ENCODE data around the gene RNF151. TPM values are rescaled to one million over a fixed set of nuclear protein-coding genes. Genes with fewer than 3 reads are reported as not detected.
A peak's percentile ranks its signal among the peaks of the same experiment; 100 is the strongest.
"Not testable (repeated sequence)": the region's sequence is repeated elsewhere in the genome, so short reads cannot be mapped to it uniquely, and the experiment has no call there.

The RNF151 gene
- total RNA-seq, 1 donor from 2014 or later, result not detected

- Histone ChIP-seq H3K9me3 (no peaks in the 10 kb centered on the region), H3K27me3 (no peaks in the 10 kb centered on the region), H3K4me3 (no peak overlapping the region), H3K27ac (no peak overlapping the region), H3K36me3 (peaks cover 0 to 31% of the 10 kb centered on the region in 2 donors), H3K4me1 (peaks cover 26% of the 10 kb centered on the region)
- DNase-seq (ENCODE audit: extremely low spot score in 2 of 2), result no peak
- intact Hi-C loops (cut with DNase I), result no loop called here
- no peak for TF ChIP-seq CTCF (IDR thresholded peaks at IDR 0.05)
- no peak for TF ChIP-seq POLR2AphosphoS5 (IDR thresholded peaks at IDR 0.05; ENCODE audit: insufficient read depth in 1 of 2, low read depth in 1 of 2)
- TF ChIP-seq POLR2A (IDR thresholded peaks at IDR 0.05), result no peak
These were observed 27.7 kb upstream of the RNF151 start for GRCh38 chr16:1938910-1939309.

GRCh38 chr16:1939833-1940232, 26.8 kb upstream of the RNF151 start:
- H3K27me3 ChIP-seq; H3K27ac ChIP-seq; H3K4me3 ChIP-seq; H3K9me3 ChIP-seq; DNase-seq (ENCODE audit: extremely low spot score in 2 of 2); intact Hi-C loops (cut with DNase I): not testable (repeated sequence)
- peaks cover 27% of the 10 kb centered on the region for H3K4me1 ChIP-seq
- peaks cover 0 to 31% of the 10 kb centered on the region in 2 donors for H3K36me3 ChIP-seq

- H3K9me3 ChIP-seq, result no peaks in the 10 kb centered on the region
- no peak for TF ChIP-seq POLR2A (IDR thresholded peaks at IDR 0.05)
- no peak for TF ChIP-seq POLR2AphosphoS5 (IDR thresholded peaks at IDR 0.05; ENCODE audit: insufficient read depth in 1 of 2, low read depth in 1 of 2)
- TF ChIP-seq CTCF (IDR thresholded peaks at IDR 0.05), result no peak
- no peak for DNase-seq (ENCODE audit: extremely low spot score in 2 of 2)
- intact Hi-C loops (cut with DNase I), result no loop called here
- H3K4me3 ChIP-seq, result no peak overlapping the region
- H3K36me3 ChIP-seq, result peaks cover 0 to 31% of the 10 kb centered on the region in 2 donors
- H3K27me3 ChIP-seq, result no peaks in the 10 kb centered on the region
- H3K27ac ChIP-seq, result no peak overlapping the region
- peaks cover 23% of the 10 kb centered on the region for H3K4me1 ChIP-seq
These were observed 26.1 kb upstream of the RNF151 start for GRCh38 chr16:1940273-1941161.

GRCh38 chr16:1941162-1942046, 25.3 kb upstream of the RNF151 start:
- no peak for DNase-seq (ENCODE audit: extremely low spot score in 2 of 2)
- Histone ChIP-seq H3K9me3 (no peaks in the 10 kb centered on the region), H3K36me3 (peaks cover 0 to 31% of the 10 kb centered on the region in 2 donors), H3K4me3 (no peak overlapping the region), H3K27me3 (no peaks in the 10 kb centered on the region), H3K27ac (no peak overlapping the region), H3K4me1 (peaks cover 21% of the 10 kb centered on the region)
- TF ChIP-seq POLR2A (IDR thresholded peaks at IDR 0.05) (no peak), CTCF (IDR thresholded peaks at IDR 0.05) (no peak), POLR2AphosphoS5 (IDR thresholded peaks at IDR 0.05; ENCODE audit: insufficient read depth in 1 of 2, low read depth in 1 of 2) (no peak)
- intact Hi-C loops (cut with DNase I), result no loop called here

- Histone ChIP-seq H3K36me3 (peaks cover 0 to 31% of the 10 kb centered on the region in 2 donors), H3K9me3 (no peaks in the 10 kb centered on the region), H3K4me3 (peak overlapping the region; percentile 77 to 97), H3K27ac (peak overlapping the region; percentile 82), H3K4me1 (peaks cover 21% of the 10 kb centered on the region), H3K27me3 (no peaks in the 10 kb centered on the region)
- TF ChIP-seq POLR2A (IDR thresholded peaks at IDR 0.05), result no peak
- TF ChIP-seq POLR2AphosphoS5 (IDR thresholded peaks at IDR 0.05; ENCODE audit: insufficient read depth in 1 of 2, low read depth in 1 of 2), result no peak
- TF ChIP-seq CTCF (IDR thresholded peaks at IDR 0.05), result no peak
- DNase-seq (ENCODE audit: extremely low spot score in 2 of 2), result no peak
- intact Hi-C loops (cut with DNase I), result no loop called here
These were observed 24.4 kb upstream of the RNF151 start for GRCh38 chr16:1942047-1942809.

Measured in vagina (tissue), 2 donors.